HL-60/S4 treated with retinoic acid at 250 ng/mL for 4 days and 3 days (cell line): ENCODE results near the gene GAREM2.
"Not testable (repeated sequence)": the region's sequence is repeated elsewhere in the genome, so short reads cannot be mapped to it uniquely, and the experiment has no call there.

Experiments used
- in situ Hi-C: fragments of 300-500 bp; cut with MboI; formaldehyde crosslinking; loops from 2 replicates; pipeline ENCODE4 v1.7.0; 2022; ENCODE audit warnings: low sequenced_read_pairs

GAREM2 gene

GRCh38 chr2:26172871-26173775, at the start of gene GAREM2:
TSS of gene GAREM2 (plus strand) at chr2:26173088. CDS start at chr2:26173221, 133 bp downstream.
- in situ Hi-C loops: no loop called here

- in situ Hi-C loops: no loop called here
Observed at GRCh38 chr2:26123426-26123825, 49.5 kb upstream of the GAREM2 start.

- in situ Hi-C loops: loop anchor here (25.0 kb wide), 1 partner anchor 514 kb away; no protein-coding TSS in a partner anchor
Observed at GRCh38 chr2:26126074-26126473, 46.8 kb upstream of the GAREM2 start.

- in situ Hi-C loops: loop anchor here (25.0 kb wide), 1 partner anchor 516 kb away; no protein-coding TSS in a partner anchor
Observed at GRCh38 chr2:26128176-26128575, 44.7 kb upstream of the GAREM2 start.

- in situ Hi-C loops: loop anchor here (25.0 kb wide), 1 partner anchor 518 kb away; no protein-coding TSS in a partner anchor
Observed at GRCh38 chr2:26130763-26131162, 42.1 kb upstream of the GAREM2 start.

- in situ Hi-C loops: loop anchor here (25.0 kb wide), 1 partner anchor 524 kb away; no protein-coding TSS in a partner anchor
Observed at GRCh38 chr2:26136451-26136850, 36.4 kb upstream of the GAREM2 start.

- in situ Hi-C loops: loop anchor here (10.0 to 25.0 kb wide), 2 partner anchors 185 to 527 kb away; no protein-coding TSS in a partner anchor
Observed at GRCh38 chr2:26139269-26140183, 33.4 kb upstream of the GAREM2 start.

GRCh38 chr2:26141145-26141769, 31.6 kb upstream of the GAREM2 start:
- in situ Hi-C loops: loop anchor here (10.0 to 25.0 kb wide), 2 partner anchors 186 to 529 kb away; no protein-coding TSS in a partner anchor

GRCh38 chr2:26144031-26144430, 28.9 kb upstream of the GAREM2 start:
- in situ Hi-C loops: loop anchor here (10.0 to 25.0 kb wide), 2 partner anchors 189 to 532 kb away; no protein-coding TSS in a partner anchor

- in situ Hi-C loops: loop anchor here (10.0 to 25.0 kb wide), 2 partner anchors 190 to 533 kb away; no protein-coding TSS in a partner anchor
Observed at GRCh38 chr2:26144953-26145680, 27.8 kb upstream of the GAREM2 start.

- in situ Hi-C loops: loop anchor here (10.0 to 25.0 kb wide), 2 partner anchors 194 to 536 kb away; no protein-coding TSS in a partner anchor
Observed at GRCh38 chr2:26148501-26148900, 24.4 kb upstream of the GAREM2 start.

- in situ Hi-C loops: no loop called here
Observed at GRCh38 chr2:26150243-26150642, 22.6 kb upstream of the GAREM2 start.

- in situ Hi-C loops: no loop called here
Observed at GRCh38 chr2:26157580-26157979, 15.3 kb upstream of the GAREM2 start.

- in situ Hi-C loops: no loop called here
Observed at GRCh38 chr2:26161926-26162325, 11.0 kb upstream of the GAREM2 start.

- in situ Hi-C loops: no loop called here
Observed at GRCh38 chr2:26162963-26163362, 9.9 kb upstream of the GAREM2 start.

- in situ Hi-C loops: no loop called here
Observed at GRCh38 chr2:26164231-26164630, 8.7 kb upstream of the GAREM2 start.

GRCh38 chr2:26164641-26165211, 8.2 kb upstream of the GAREM2 start:
- in situ Hi-C loops: no loop called here

GRCh38 chr2:26165403-26165802, 7.5 kb upstream of the GAREM2 start:
- in situ Hi-C loops: no loop called here

GRCh38 chr2:26166541-26166940, 6.3 kb upstream of the GAREM2 start:
- in situ Hi-C loops: not testable (repeated sequence)
